Measurements from ENCODE around the gene TRIP13.

The TRIP13 gene

GRCh38 chr5:965604-966344 lies 73.1 kb downstream of the TRIP13 start:
- Histone ChIP-seq H3K36me3 (ENCODE audit: insufficient read depth, low read length) (no peaks in the 10 kb centered on the region), H3K27me3 (ENCODE audit: insufficient read depth, low read length) (peaks cover 78% of the 10 kb centered on the region), H3K79me2 (ENCODE audit: control insufficient read depth, insufficient read depth, low read length, unreplicated experiment) (no peaks in the 10 kb centered on the region), H3K4me3 (ENCODE audit: low read depth, low read length) (no peak overlapping the region), H3K27ac (ENCODE audit: low read depth, low read length) (no peak overlapping the region), H3K4me1 (ENCODE audit: control insufficient read depth, insufficient read depth, low read length, unreplicated experiment) (peaks cover 6% of the 10 kb centered on the region), H2AFZ (ENCODE audit: low read length, unreplicated experiment) (no peak overlapping the region)

- H3K79me2 ChIP-seq (ENCODE audit: control insufficient read depth, insufficient read depth, low read length, unreplicated experiment) = no peaks in the 10 kb centered on the region
- no peaks in the 10 kb centered on the region for H3K36me3 ChIP-seq (ENCODE audit: insufficient read depth, low read length)
- no peak overlapping the region for H3K4me3 ChIP-seq (ENCODE audit: low read depth, low read length)
- H2AFZ ChIP-seq (ENCODE audit: low read length, unreplicated experiment) = no peak overlapping the region
- peaks cover 83% of the 10 kb centered on the region for H3K27me3 ChIP-seq (ENCODE audit: insufficient read depth, low read length)
- no peak overlapping the region for H3K27ac ChIP-seq (ENCODE audit: low read depth, low read length)
- H3K4me1 ChIP-seq (ENCODE audit: control insufficient read depth, insufficient read depth, low read length, unreplicated experiment) = peaks cover 6% of the 10 kb centered on the region
Measured at GRCh38 chr5:966345-966710, 73.6 kb downstream of the TRIP13 start.

GRCh38 chr5:966941-967340 lies 74.3 kb downstream of the TRIP13 start:
- no peak overlapping the region for H3K27ac ChIP-seq (ENCODE audit: low read depth, low read length)
- H2AFZ ChIP-seq (ENCODE audit: low read length, unreplicated experiment) = no peak overlapping the region
- peaks cover 89% of the 10 kb centered on the region for H3K27me3 ChIP-seq (ENCODE audit: insufficient read depth, low read length)
- no peaks in the 10 kb centered on the region for H3K36me3 ChIP-seq (ENCODE audit: insufficient read depth, low read length)
- peaks cover 6% of the 10 kb centered on the region for H3K4me1 ChIP-seq (ENCODE audit: control insufficient read depth, insufficient read depth, low read length, unreplicated experiment)
- no peaks in the 10 kb centered on the region for H3K79me2 ChIP-seq (ENCODE audit: control insufficient read depth, insufficient read depth, low read length, unreplicated experiment)
- no peak overlapping the region for H3K4me3 ChIP-seq (ENCODE audit: low read depth, low read length)

Measured in ACC112 (cell line).